DMS 273 treated with DMSO at 0.1 percent for 48 hours (cell line): ENCODE measurements around the gene CD70.
"Not testable (repeated sequence)": the region's sequence is repeated elsewhere in the genome, so short reads cannot be mapped to it uniquely, and the experiment has no call there.

Experiments
- DNase-seq: peaks from one replicate; lab custom pipeline; 2025; lab: John Stamatoyannopoulos, UW

Gene CD70

DNA sequence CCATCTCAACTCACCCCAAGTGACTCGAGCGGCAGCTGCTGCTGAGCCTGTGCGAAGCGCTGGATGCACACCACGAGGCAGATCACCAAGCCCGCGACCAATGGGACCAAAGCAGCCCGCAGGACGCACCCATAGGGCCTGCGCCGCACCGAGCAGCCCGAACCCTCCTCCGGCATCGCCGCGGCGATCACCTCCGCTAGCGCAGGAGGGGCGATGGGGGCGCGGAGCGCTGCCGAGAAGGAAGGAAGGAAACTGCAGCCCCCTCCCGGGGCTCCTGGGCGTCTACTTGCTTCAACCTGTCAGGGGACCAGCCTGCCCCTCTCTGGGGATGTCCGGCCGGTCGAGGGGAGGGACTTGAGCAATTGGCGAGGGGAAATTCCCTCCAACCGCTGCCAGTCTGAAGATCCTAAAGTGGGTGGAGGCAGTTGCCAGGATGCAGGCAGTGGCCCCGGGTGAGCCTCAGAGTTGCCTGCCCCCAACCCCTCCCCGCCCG lies at the start of gene CD70:
Gene CD70, minus strand, starts transcription at position 324 of the 493 bp plus-strand sequence. Its CDS starts 148 bp downstream, at position 176.
- DNase-seq: no peak

- not testable (repeated sequence) for DNase-seq
Observed at GRCh38 chr19:6640333-6640732, 49.4 kb upstream of the CD70 start.

DNA sequence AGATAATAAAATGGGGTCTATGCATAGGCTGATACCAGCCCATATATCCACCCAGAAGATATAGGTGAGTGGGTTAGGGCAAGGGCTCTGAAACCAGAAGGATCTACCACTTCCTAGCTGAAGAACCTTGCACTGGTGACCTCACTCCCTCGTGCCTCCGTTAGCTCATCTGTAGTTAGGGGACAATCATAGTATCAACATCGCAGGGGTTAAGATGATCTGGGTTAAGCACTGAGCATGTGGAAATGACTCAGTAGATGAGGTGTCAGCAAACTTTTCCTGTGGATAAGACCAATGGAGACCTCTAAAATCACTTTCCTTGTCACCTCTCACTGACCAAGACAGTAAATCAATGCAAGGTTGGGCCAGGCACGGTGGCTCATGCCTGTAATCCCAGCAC lies 48.5 kb upstream of the CD70 start:
- no peak for DNase-seq

DNA sequence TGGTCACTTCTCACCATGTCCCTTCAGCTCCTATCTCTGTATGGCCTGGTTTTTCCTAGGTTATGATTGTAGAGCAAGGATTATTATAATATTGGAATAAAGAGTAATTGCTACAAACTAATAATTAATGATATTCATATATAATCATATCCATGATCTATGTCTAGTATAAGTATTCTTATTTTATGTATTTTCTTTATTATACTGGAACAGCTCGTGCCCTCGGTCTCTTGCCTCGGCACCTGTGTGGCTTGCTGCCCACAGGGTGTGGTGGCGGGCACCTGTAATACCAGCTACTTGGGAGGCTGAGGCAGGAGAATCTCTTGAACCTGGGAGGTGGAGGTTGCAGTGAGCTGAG lies 42.5 kb upstream of the CD70 start:
- DNase-seq: not testable (repeated sequence)

GRCh38 chr19:6632747-6633455 lies 42.0 kb upstream of the CD70 start:
- not testable (repeated sequence) for DNase-seq

DNA sequence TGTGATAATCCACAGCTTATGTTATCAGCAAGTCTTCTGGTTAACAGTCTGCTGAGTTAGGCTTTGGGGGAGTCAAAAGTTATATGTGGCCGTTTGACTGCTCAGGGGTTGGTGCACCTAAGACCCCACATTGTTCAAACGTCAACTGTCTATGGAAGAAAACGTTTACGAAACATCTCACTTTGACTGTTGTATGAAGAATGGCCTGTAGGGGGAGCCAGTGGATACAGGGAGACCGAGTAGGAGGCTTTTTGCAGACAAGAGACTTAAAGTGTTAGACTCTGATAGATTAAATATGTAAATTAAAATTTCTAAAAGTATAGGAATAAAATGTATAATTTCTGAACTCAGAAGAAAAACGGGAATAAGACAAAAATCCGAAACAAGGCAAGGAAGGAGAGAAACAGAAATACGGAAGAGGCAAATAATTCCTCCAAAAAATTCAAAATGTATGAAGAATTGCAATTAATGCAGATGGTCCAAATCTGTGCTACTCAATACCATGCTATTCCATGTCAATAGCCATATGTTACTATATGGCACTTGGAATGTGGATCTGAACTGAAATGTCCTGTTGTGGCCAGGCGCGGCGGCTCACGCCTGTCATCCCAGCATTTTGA lies 41.2 kb upstream of the CD70 start:
- DNase-seq: peak; percentile 51

DNA sequence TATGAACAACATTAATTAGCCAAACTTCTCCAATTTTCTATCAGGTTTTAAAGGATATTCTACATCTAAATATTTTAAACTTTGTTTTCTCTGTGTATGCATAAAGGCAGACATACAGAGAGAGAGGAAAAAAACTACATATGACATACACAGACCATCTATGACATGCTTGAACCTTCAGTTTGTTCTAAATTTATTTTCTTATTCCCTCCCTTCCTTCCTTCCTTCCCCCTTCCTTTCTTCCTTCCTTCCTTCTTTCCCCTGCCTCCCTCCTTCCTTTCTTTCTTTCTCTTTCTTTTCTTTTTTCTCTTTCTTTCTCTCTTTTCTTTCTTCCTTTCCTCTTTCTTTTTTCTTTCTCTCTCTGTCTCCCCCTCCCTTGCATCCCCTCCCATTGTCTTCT lies 35.8 kb upstream of the CD70 start:
- no peak for DNase-seq

DNA sequence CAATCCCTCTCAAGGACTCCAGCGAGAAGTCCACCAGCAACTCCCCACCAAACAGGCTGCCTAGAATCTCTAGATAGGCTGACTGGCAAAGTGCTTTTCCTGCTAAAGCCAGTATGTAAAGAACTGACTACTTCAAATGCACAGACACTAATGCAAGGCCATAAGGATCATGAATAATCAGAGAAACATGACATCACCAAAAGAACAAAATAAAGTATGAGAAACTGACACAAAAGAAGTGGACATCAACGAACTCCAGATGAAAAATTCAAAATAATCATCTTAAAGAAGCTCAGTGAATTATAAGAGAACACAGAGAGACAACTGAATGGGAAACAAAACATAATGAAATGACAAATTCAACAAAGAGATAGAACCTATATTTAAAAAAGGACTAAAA lies 26.4 kb upstream of the CD70 start:
- DNase-seq: no peak

DNA sequence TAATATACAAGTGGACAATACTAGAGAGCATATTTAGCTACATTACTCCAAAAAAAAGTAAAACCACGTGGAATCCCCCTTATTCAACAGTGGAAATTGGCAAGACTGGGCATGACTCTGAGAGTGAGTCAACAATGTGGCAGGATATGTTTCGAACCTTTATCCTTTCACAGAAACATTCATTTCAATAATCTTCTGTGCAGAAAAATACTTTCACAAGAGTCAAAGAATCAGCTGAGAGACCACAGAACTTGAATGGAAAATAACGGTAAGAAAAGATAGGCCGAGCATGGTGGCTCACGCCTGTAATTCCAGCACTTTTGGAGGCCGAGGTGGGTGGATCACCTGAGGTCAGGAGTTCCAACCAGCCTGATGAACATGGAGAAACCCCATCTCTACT lies 25.1 kb upstream of the CD70 start:
- DNase-seq: no peak

DNA sequence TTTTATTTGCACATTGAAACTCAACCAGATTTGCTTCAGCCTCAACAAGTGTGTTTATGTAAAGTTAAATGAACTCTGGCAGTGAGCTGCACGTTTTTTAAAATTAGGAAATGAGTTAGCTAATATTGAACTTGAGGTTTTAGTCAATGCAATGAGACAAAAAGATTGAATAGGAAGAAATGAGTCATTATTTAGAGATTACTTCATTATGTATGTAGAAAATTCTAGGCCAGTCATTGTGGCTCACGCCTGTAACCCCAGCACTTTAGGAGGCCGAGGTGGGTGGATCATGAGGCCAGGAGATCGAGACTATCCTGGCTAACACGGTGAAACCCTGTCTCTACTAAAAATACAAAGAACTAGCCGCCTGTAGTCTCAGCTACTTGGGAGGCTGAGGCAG lies 22.8 kb upstream of the CD70 start:
- no peak for DNase-seq

- no peak for DNase-seq
Observed at GRCh38 chr19:6610934-6611852, 20.2 kb upstream of the CD70 start.

- no peak for DNase-seq
Observed at GRCh38 chr19:6608940-6609339, 18.0 kb upstream of the CD70 start.

DNA sequence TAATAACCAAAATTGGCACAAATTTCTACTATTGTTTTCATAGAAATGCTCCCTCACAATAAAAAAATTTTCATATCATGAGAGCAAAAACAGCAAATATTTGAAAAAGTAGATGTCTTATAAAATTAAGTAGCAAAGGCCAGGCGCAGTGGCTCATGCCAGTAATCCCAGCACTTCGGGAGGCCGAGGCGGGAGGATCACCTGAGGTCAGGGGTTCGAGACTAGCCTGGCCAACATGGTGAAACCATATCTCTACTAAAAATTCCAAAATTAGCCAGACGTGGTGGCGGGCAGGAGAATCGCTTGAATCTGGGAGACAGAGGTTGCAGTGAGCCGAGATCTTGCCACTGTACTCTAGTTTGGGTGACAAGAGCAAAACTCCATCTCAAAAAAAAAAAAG lies 17.2 kb upstream of the CD70 start:
- not testable (repeated sequence) for DNase-seq

- DNase-seq: not testable (repeated sequence)
Observed at GRCh38 chr19:6606276-6607070, 15.5 kb upstream of the CD70 start.

- DNase-seq: no peak
Observed at GRCh38 chr19:6604906-6605305, 14.0 kb upstream of the CD70 start.

- no peak for DNase-seq
Observed at GRCh38 chr19:6602729-6603114, 11.8 kb upstream of the CD70 start.

DNA sequence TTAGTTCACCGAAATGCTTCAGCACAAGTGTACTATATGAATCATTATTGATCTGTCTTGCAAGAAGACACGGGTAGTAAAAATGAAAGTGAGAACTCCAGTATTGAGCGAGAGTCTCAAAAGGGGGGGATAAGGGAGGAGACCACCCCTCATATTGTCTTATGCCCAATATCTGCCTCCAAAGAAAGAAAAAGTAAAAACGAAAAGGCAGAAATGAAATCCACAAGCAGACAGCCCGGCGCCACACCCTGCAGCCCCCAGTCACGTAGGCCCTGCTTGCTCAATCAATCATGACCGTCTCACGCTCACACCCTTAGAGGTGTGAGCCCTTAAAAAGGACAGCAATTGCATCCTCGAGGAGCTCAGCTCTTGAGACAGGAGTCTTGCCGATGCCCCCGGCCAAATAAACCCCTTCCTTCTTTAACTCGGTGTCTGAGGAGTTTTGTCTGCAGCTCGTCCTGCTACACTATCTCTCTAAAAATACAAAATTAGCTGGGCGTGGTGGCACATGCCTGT lies 10.6 kb upstream of the CD70 start:
- not testable (repeated sequence) for DNase-seq

DNA sequence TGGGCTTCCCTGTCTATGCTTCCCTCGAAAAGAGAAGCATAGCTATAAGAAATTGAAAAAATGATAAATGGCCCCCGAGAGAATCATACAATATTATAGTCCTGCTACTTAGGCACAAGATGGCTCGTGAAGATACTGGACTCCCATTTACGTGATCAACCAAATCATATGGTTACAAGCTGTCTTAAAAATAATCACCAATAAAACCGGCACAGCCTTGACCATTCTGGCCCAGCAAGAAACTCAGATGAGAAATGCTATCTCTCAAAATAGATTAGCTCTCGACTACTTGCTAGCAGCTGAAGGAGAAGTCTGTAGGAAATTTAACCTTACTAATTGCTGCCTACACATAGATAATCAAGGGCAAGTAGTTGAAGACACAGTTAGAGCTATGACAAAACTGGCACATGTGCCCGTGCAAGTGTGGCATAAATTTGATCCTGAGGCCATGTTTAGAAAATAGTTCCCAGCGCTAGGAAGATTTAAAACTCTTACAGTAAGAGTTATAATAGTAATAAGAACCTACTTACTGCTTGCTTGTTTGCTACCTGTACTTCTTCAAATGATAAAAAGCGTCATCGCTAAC lies 10.1 kb upstream of the CD70 start:
- DNase-seq: not testable (repeated sequence)

DNA sequence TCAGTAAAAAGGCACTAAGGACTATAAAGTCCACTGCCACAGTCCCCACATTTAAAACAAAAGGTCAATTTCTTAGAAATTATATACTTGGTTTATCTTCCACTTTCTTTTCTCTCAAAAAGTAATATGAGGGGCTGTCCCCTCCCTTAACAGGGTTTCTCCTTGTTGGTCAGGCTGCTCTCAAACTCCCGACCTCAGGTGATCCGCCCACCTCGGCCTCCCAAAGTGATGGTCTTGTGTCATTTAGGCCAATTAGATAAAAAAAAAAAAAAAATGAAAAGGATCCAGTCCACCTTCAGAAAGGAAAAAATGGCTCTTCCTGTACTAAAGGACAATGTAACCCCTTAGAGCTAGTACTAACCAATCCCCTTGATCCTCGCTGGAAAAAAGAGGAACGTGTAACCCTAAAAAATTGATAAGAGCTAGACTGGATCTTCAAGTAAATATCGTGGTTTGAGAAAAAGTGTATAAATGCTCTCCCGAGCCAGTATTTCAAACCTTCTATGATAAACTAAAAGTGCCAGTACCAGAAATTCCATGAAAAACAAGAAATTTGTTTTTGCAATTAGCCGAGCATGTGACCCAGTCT lies 9.0 kb upstream of the CD70 start:
- no peak for DNase-seq

DNA sequence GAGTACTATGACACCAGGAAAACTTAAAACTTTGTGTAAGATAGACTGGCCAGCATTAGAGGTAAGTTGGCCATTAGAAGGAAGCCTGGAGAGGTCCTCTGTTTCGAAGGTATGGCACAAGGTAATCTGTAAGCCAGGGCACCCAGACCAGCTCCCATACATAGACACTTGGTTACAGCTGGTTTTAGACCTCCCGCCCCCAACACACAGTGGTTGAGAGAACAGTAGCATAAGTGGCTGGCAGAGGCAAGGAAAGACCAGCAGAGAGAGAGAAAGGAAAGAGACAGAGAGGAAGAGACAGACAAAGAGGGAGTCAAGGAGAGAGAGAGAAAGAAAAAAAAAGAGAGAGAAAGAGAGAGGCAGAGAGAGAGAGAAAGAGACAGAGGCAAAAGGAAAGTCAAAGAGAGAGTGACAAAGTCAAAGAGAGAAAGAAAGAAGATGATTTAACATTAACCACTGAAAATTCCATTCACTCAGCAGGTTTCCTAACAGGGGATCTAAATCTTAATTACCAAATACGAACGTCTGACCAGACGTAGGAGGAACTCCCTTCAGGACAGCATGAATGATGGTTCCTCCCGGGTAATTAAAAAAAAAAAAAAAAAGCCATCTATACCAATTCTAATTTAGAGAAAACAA lies 7.4 kb upstream of the CD70 start:
- not testable (repeated sequence) for DNase-seq
